Measurements from ENCODE around the gene SELENOW. TPM values are rescaled to one million over a fixed set of nuclear protein-coding genes. Genes with fewer than 3 reads are reported as not detected.

The SELENOW gene
- total RNA-seq, 1 donor from 2014 or later, result 204 TPM

DNA sequence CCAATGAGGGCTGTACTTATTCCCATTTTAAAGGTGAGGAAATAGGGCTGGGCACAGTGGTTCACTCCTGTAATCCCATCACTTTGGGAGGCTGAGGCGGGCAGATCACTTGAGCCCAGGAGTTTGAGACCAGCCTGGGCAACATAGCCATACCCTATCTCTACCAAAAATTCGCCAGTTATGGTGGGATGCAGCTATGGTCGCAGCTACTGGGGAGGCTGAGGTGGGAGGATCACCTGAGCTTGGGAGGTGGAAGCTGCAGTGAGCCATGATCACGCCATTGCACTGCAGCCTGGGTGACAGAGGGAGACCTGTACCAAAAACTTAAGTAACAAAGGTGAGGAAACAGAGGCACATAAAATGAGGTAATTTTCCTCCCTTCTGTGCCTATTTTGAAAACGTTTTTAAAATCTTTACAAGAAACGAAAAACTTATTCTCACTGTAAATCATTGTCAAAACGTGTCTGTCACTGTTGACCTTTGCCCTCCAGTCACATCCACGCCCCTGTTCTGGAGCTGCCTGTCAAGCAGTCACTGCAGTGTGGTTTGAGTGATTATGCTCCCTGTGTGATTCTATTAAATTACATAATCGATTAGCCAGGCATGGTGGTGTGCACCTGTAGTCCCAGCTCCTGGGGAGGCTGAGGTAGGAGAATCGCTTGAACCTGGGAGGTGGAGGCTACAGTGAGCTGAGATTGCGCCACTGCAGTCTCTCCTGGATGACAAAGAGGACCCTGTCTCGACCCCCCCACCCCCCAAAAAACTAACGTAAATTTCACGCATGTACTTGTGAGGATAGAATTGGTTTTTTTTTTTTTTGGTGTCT is 20.7 kb upstream of the SELENOW start:
- no peaks in the 10 kb centered on the region for H3K9me3 Mint-ChIP-seq (ENCODE audit: unreplicated experiment)

DNA sequence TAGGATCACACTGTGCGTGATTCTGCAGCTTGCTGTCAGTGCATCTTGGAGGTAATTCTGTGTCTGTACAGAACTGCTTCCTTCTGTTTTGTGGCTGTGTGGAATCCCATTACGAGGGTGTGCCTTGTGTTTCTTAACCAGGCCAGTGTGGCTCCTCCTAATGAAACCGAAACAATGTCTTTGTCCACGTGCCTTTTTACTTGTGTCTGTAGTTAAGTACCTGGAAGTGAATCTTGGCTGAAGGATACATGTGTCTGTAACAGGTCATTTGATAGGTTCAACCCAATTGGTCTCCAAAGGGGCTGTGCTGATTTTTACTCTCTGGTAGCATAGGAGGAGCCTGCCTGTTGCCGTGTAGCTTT is 20.1 kb upstream of the SELENOW start:
- Mint-ChIP-seq H3K27me3 (ENCODE audit: unreplicated experiment) (no peaks in the 10 kb centered on the region), H3K36me3 (ENCODE audit: unreplicated experiment) (peaks cover 30% of the 10 kb centered on the region), H3K27ac (ENCODE audit: unreplicated experiment) (no peak overlapping the region), H3K4me1 (ENCODE audit: unreplicated experiment) (no peaks in the 10 kb centered on the region), H3K4me3 (ENCODE audit: unreplicated experiment) (no peak overlapping the region), H3K9me3 (ENCODE audit: unreplicated experiment) (no peaks in the 10 kb centered on the region)
- TF ChIP-seq, protein P1, sequence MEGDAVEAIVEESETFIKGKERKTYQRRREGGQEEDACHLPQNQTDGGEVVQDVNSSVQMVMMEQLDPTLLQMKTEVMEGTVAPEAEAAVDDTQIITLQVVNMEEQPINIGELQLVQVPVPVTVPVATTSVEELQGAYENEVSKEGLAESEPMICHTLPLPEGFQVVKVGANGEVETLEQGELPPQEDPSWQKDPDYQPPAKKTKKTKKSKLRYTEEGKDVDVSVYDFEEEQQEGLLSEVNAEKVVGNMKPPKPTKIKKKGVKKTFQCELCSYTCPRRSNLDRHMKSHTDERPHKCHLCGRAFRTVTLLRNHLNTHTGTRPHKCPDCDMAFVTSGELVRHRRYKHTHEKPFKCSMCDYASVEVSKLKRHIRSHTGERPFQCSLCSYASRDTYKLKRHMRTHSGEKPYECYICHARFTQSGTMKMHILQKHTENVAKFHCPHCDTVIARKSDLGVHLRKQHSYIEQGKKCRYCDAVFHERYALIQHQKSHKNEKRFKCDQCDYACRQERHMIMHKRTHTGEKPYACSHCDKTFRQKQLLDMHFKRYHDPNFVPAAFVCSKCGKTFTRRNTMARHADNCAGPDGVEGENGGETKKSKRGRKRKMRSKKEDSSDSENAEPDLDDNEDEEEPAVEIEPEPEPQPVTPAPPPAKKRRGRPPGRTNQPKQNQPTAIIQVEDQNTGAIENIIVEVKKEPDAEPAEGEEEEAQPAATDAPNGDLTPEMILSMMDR (IDR thresholded peaks at IDR 0.05), result no peak
- no peak for DNase-seq (ENCODE audit: extremely low spot score, unreplicated experiment)

More for the DNA sequence above, 20.7 kb upstream of the SELENOW start:
- TF ChIP-seq, protein P1 (IDR thresholded peaks at IDR 0.05), result no peak
- no peak for DNase-seq (ENCODE audit: extremely low spot score, unreplicated experiment)
- H3K36me3 Mint-ChIP-seq (ENCODE audit: unreplicated experiment), result peaks cover 34% of the 10 kb centered on the region
- no peaks in the 10 kb centered on the region for H3K27me3 Mint-ChIP-seq (ENCODE audit: unreplicated experiment)
- H3K27ac Mint-ChIP-seq (ENCODE audit: unreplicated experiment), result no peak overlapping the region
- H3K4me3 Mint-ChIP-seq (ENCODE audit: unreplicated experiment), result no peak overlapping the region
- H3K4me1 Mint-ChIP-seq (ENCODE audit: unreplicated experiment), result no peaks in the 10 kb centered on the region

DNA sequence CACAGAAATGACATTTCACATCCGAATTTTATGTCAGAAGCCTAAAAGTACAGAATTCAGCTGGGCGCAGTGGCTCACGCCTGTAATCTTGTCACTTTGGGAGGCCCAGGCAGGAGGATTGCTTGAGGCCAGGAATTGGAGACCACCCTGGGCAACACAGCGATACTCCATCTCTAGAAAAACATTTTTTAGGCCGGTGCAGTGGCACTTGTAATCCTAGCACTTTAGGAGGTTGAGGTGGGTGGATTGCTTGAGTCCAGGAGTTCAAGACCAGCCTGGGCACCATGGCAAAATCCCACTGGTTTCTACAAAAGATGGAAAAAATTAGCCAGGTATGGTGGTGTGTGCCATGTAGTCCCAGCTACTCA is 17.9 kb upstream of the SELENOW start:
- peaks cover 19% of the 10 kb centered on the region for H3K36me3 Mint-ChIP-seq (ENCODE audit: unreplicated experiment)
- TF ChIP-seq, protein P1 (IDR thresholded peaks at IDR 0.05), result no peak
- DNase-seq (ENCODE audit: extremely low spot score, unreplicated experiment), result no peak
- H3K4me3 Mint-ChIP-seq (ENCODE audit: unreplicated experiment), result no peak overlapping the region
- H3K9me3 Mint-ChIP-seq (ENCODE audit: unreplicated experiment), result no peaks in the 10 kb centered on the region
- no peaks in the 10 kb centered on the region for H3K27me3 Mint-ChIP-seq (ENCODE audit: unreplicated experiment)
- peaks cover 2% of the 10 kb centered on the region for H3K4me1 Mint-ChIP-seq (ENCODE audit: unreplicated experiment)
- no peak overlapping the region for H3K27ac Mint-ChIP-seq (ENCODE audit: unreplicated experiment)

DNA sequence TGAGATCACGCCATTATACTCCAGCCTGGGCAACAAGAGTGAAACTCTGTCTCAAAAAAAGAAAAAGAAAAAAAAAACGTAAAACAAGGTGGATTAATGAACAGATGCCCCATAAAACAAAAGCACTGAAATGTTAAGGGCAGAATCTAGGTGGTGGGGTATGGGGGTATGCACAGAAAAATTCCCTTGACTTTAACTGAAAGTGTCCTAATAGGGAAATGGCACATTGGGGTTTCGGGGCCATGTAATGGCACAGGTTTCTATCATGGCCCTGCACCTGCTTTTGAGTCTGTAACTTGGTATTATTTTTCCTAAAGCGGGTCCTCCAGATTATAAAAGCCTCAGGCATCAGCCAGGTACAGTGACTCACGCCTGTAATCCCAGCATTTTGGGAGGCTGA is 16.9 kb upstream of the SELENOW start:
- TF ChIP-seq, protein P1 (IDR thresholded peaks at IDR 0.05), result no peak
- no peak for DNase-seq (ENCODE audit: extremely low spot score, unreplicated experiment)
- peaks cover 2% of the 10 kb centered on the region for H3K4me1 Mint-ChIP-seq (ENCODE audit: unreplicated experiment)
- H3K27me3 Mint-ChIP-seq (ENCODE audit: unreplicated experiment), result no peaks in the 10 kb centered on the region
- no peak overlapping the region for H3K27ac Mint-ChIP-seq (ENCODE audit: unreplicated experiment)
- no peaks in the 10 kb centered on the region for H3K9me3 Mint-ChIP-seq (ENCODE audit: unreplicated experiment)
- peaks cover 19% of the 10 kb centered on the region for H3K36me3 Mint-ChIP-seq (ENCODE audit: unreplicated experiment)
- no peak overlapping the region for H3K4me3 Mint-ChIP-seq (ENCODE audit: unreplicated experiment)

DNA sequence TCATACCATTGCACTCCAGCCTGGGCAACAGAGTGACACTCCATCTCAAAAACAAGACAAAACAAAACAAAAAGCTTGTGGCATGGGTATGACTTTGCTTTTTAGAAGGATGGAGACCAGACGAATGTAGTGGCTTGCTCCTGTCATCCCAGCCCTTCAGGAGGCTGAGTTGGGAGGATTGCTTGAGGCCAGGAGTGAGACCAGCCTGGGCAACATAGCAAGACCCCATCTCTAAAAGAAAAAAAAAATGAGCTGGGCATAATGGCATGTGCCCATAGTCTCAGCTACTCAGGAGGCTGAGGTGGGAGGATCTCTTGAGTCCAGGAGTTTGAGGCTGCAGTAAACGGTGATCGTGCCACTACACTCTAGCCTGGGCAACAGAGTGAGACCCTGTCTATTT is 16.4 kb upstream of the SELENOW start:
- H3K27ac Mint-ChIP-seq (ENCODE audit: unreplicated experiment), result no peak overlapping the region
- DNase-seq (ENCODE audit: extremely low spot score, unreplicated experiment), result no peak
- peaks cover 2% of the 10 kb centered on the region for H3K4me1 Mint-ChIP-seq (ENCODE audit: unreplicated experiment)
- H3K36me3 Mint-ChIP-seq (ENCODE audit: unreplicated experiment), result peaks cover 16% of the 10 kb centered on the region
- H3K4me3 Mint-ChIP-seq (ENCODE audit: unreplicated experiment), result no peak overlapping the region
- TF ChIP-seq, protein P1 (IDR thresholded peaks at IDR 0.05), result no peak
- H3K9me3 Mint-ChIP-seq (ENCODE audit: unreplicated experiment), result no peaks in the 10 kb centered on the region
- no peaks in the 10 kb centered on the region for H3K27me3 Mint-ChIP-seq (ENCODE audit: unreplicated experiment)

All from osteocyte (in vitro differentiated cells).